HEK293 (cell line): Measurements from ENCODE around the gene SIX3.

Experiments
- CTCF ChIA-PET: fragments of 350-600 bp; formaldehyde crosslinking; extraction: SDS; loops from one replicate; lab custom pipeline; 2021; ENCODE audit warnings: antibody characterized with exemption; lab: Yijun Ruan, JAX
- POLR2A ChIA-PET: fragments of 300-600 bp; formaldehyde crosslinking; extraction: SDS; loops from one replicate; lab custom pipeline; 2020; ENCODE audit warnings: antibody characterized with exemption, inconsistent platforms; lab: Yijun Ruan, JAX
- H3K27ac ChIP-seq: fragments of 200-500 bp; sonication (Bioruptor generic); 2 replicates; pipeline ENCODE4 v1.5.1; 2014; ENCODE audit warnings: low read depth, low read length, control low read depth, inconsistent platforms; ENCODE audit errors: extremely low read depth
- H3K36me3 ChIP-seq, 2 experiments: fragments of 200-500 bp in 1 of 2; sonication (Bioruptor generic) in 1 of 2; 1 replicate in 1 of 2; 2 replicates in 1 of 2; pipeline ENCODE4 v1.5.1; 2014 to 2017; ENCODE audit warnings: inconsistent platforms in 2 of 2, low read length in 2 of 2; ENCODE audit not compliant: control insufficient read depth in 2 of 2, insufficient read depth in 1 of 2
- H3K4me1 ChIP-seq: fragments of 200-500 bp; sonication (Bioruptor generic); 2 replicates; pipeline ENCODE4 v1.5.1; 2014; ENCODE audit warnings: mild to moderate bottlenecking, low read length, inconsistent platforms; ENCODE audit not compliant: control insufficient read depth, insufficient read depth
- H3K4me3 ChIP-seq: 2 replicates; pipeline ENCODE4 v1.5.1; 2011; ENCODE audit warnings: low read depth, mild to moderate bottlenecking, control low read depth, low read length, moderate library complexity
- H3K9me3 ChIP-seq: fragments of 200-500 bp; sonication (Bioruptor generic); 2 replicates; pipeline ENCODE4 v1.5.1; 2014; ENCODE audit warnings: low read depth, low read length, inconsistent platforms; ENCODE audit not compliant: control insufficient read depth, insufficient read depth
- BCL11A ChIP-seq: fragments of 450-650 bp; formaldehyde crosslinking; IDR thresholded peaks from 2 replicates; pipeline ENCODE4 v1.5.1; 2016; ENCODE audit warnings: low read depth, missing biosample characterization, missing genetic modification characterization
- ZNF146 ChIP-seq: fragments of 450-650 bp; formaldehyde crosslinking; IDR thresholded peaks from 2 replicates; pipeline ENCODE4 v1.5.1; 2016; ENCODE audit warnings: missing biosample characterization, missing genetic modification characterization
- ZNF202 ChIP-seq: fragments of 450-650 bp; formaldehyde crosslinking; IDR thresholded peaks from 2 replicates; pipeline ENCODE4 v1.5.1; 2016; ENCODE audit warnings: missing biosample characterization, missing genetic modification characterization, borderline replicate concordance
- ZNF214 ChIP-seq: fragments of 450-650 bp; formaldehyde crosslinking; IDR thresholded peaks from 2 replicates; pipeline ENCODE4 v1.5.1; 2017; ENCODE audit warnings: missing biosample characterization, mild to moderate bottlenecking, missing genetic modification characterization, borderline replicate concordance
- ZNF239 ChIP-seq: fragments of 450-650 bp; formaldehyde crosslinking; IDR thresholded peaks from 2 replicates; pipeline ENCODE4 v1.5.1; 2016; ENCODE audit warnings: missing biosample characterization, missing genetic modification characterization
- ZNF335 ChIP-seq: fragments of 450-650 bp; formaldehyde crosslinking; conservative IDR thresholded peaks from 2 replicates; pipeline ENCODE4 v1.5.1; 2016; ENCODE audit warnings: missing biosample characterization, missing genetic modification characterization
- ZNF510 ChIP-seq: fragments of 450-650 bp; formaldehyde crosslinking; IDR thresholded peaks from 2 replicates; pipeline ENCODE4 v1.5.1; 2018; ENCODE audit warnings: mild to moderate bottlenecking, missing genetic modification characterization, missing biosample characterization; ENCODE audit not compliant: insufficient replicate concordance
- ZNF530 ChIP-seq: fragments of 450-650 bp; formaldehyde crosslinking; IDR thresholded peaks from 2 replicates; pipeline ENCODE4 v1.5.1; 2016; ENCODE audit warnings: low read depth, missing biosample characterization, missing genetic modification characterization
- ZNF558 ChIP-seq: fragments of 450-650 bp; formaldehyde crosslinking; IDR thresholded peaks from 2 replicates; pipeline ENCODE4 v1.5.1; 2016; ENCODE audit warnings: missing biosample characterization, missing genetic modification characterization
- ZNF561 ChIP-seq: fragments of 450-650 bp; IDR thresholded peaks from 2 replicates; pipeline ENCODE4 v1.5.1; 2018; ENCODE audit warnings: missing biosample characterization, missing genetic modification characterization, borderline replicate concordance
- ZNF585B ChIP-seq: fragments of 450-650 bp; formaldehyde crosslinking; IDR thresholded peaks from 2 replicates; pipeline ENCODE4 v1.5.1; 2016; ENCODE audit warnings: missing biosample characterization, missing genetic modification characterization
- ZNF654 ChIP-seq: fragments of 450-650 bp; formaldehyde crosslinking; IDR thresholded peaks from 2 replicates; pipeline ENCODE4 v1.5.1; 2016; ENCODE audit warnings: low read depth, missing biosample characterization, missing genetic modification characterization
- ZNF768 ChIP-seq: fragments of 450-650 bp; formaldehyde crosslinking; IDR thresholded peaks from 2 replicates; pipeline ENCODE4 v1.5.1; 2018; ENCODE audit warnings: missing biosample characterization, mild to moderate bottlenecking, missing genetic modification characterization
- ZNF791 ChIP-seq: fragments of 450-650 bp; formaldehyde crosslinking; IDR thresholded peaks from 2 replicates; pipeline ENCODE4 v1.5.1; 2016; ENCODE audit warnings: missing biosample characterization, missing genetic modification characterization
- ZNF830 ChIP-seq: fragments of 450-650 bp; IDR thresholded peaks from 2 replicates; pipeline ENCODE4 v1.5.0; 2018; ENCODE audit warnings: missing biosample characterization, missing genetic modification characterization, low read depth, mild to moderate bottlenecking, moderate library complexity
- TF ChIP-seq, protein P1 (sequence below): fragments of 450-650 bp; formaldehyde crosslinking; IDR thresholded peaks from 2 replicates; pipeline ENCODE4 v1.5.1; 2016; ENCODE audit warnings: missing biosample characterization, missing genetic modification characterization
- TF ChIP-seq, protein P2 (sequence below): fragments of 450-650 bp; formaldehyde crosslinking; conservative IDR thresholded peaks from 2 replicates; pipeline ENCODE4 v1.5.1; 2016; ENCODE audit warnings: low read depth, missing biosample characterization, missing genetic modification characterization
- TF ChIP-seq, protein P3 (sequence below): fragments of 450-650 bp; formaldehyde crosslinking; IDR thresholded peaks from 2 replicates; pipeline ENCODE4 v1.5.1; 2016; ENCODE audit warnings: missing biosample characterization, missing genetic modification characterization, borderline replicate concordance
- TF ChIP-seq, protein P4 (sequence below): fragments of 450-650 bp; formaldehyde crosslinking; IDR thresholded peaks from 2 replicates; pipeline ENCODE4 v1.5.1; 2016; ENCODE audit warnings: missing biosample characterization, missing genetic modification characterization
- TF ChIP-seq, protein P5 (sequence below): fragments of 450-650 bp; formaldehyde crosslinking; IDR thresholded peaks from 2 replicates; pipeline ENCODE4 v1.5.1; 2016; ENCODE audit warnings: missing biosample characterization, missing genetic modification characterization
- TF ChIP-seq, protein P6 (sequence below): fragments of 450-650 bp; IDR thresholded peaks from 2 replicates; pipeline ENCODE4 v1.5.1; 2018; ENCODE audit warnings: missing biosample characterization, mild to moderate bottlenecking, missing genetic modification characterization

The SIX3 gene

DNA sequence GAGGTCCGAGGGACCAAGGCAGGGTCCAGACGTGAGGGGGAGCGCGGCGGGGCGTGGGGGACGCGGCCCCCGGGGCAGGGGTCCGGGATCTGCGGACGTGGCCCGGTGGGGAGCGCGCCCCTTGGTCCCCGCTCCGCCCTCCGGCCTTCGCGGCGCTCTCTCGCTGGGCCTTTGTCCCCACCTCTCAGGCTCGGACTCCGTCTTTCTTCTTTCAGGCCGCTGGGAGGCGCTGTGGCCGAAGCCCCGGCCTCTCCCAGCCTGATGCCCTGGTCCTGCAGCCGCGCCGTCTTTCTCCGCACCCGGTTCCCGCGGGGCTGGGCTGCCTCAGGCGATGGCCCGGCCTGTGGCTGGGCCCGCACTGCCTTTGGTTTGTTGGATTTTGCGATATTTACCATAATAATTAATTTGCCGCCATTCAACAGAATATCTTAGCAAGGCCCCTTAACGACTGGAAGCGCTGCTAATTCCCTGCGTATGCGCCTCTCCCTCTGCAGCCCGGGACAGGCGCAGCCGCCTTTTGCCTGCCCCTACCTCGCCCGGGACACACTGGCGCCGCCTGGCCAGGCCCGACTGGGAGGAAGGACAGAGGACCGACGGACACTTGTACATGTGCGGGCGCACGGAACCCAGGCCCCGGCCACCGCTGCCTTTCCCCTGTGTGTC, 10.8 kb downstream of the SIX3 start:
- TF ChIP-seq ZNF146 (tag by site-specific recombination) (no peak), ZNF561 (tag by site-specific recombination) (no peak), ZNF239 (tag by site-specific recombination) (no peak), ZNF654 (peak; percentile 4; the same call in 1 of the 2 replicates), ZNF791 (tag by site-specific recombination) (no peak), ZNF335 (peak; percentile 70; the same call in 1 of the 2 replicates), ZNF214 (tag by site-specific recombination) (no peak), ZNF830 (no peak)
- TF ChIP-seq, protein P1, sequence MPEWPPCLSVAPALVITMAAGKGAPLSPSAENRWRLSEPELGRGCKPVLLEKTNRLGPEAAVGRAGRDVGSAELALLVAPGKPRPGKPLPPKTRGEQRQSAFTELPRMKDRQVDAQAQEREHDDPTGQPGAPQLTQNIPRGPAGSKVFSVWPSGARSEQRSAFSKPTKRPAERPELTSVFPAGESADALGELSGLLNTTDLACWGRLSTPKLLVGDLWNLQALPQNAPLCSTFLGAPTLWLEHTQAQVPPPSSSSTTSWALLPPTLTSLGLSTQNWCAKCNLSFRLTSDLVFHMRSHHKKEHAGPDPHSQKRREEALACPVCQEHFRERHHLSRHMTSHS (tag by site-specific recombination), result no peak
- TF ChIP-seq, protein P2, sequence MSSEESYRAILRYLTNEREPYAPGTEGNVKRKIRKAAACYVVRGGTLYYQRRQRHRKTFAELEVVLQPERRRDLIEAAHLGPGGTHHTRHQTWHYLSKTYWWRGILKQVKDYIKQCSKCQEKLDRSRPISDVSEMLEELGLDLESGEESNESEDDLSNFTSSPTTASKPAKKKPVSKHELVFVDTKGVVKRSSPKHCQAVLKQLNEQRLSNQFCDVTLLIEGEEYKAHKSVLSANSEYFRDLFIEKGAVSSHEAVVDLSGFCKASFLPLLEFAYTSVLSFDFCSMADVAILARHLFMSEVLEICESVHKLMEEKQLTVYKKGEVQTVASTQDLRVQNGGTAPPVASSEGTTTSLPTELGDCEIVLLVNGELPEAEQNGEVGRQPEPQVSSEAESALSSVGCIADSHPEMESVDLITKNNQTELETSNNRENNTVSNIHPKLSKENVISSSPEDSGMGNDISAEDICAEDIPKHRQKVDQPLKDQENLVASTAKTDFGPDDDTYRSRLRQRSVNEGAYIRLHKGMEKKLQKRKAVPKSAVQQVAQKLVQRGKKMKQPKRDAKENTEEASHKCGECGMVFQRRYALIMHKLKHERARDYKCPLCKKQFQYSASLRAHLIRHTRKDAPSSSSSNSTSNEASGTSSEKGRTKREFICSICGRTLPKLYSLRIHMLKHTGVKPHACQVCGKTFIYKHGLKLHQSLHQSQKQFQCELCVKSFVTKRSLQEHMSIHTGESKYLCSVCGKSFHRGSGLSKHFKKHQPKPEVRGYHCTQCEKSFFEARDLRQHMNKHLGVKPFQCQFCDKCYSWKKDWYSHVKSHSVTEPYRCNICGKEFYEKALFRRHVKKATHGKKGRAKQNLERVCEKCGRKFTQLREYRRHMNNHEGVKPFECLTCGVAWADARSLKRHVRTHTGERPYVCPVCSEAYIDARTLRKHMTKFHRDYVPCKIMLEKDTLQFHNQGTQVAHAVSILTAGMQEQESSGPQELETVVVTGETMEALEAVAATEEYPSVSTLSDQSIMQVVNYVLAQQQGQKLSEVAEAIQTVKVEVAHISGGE, result no peak
- TF ChIP-seq, protein P3, sequence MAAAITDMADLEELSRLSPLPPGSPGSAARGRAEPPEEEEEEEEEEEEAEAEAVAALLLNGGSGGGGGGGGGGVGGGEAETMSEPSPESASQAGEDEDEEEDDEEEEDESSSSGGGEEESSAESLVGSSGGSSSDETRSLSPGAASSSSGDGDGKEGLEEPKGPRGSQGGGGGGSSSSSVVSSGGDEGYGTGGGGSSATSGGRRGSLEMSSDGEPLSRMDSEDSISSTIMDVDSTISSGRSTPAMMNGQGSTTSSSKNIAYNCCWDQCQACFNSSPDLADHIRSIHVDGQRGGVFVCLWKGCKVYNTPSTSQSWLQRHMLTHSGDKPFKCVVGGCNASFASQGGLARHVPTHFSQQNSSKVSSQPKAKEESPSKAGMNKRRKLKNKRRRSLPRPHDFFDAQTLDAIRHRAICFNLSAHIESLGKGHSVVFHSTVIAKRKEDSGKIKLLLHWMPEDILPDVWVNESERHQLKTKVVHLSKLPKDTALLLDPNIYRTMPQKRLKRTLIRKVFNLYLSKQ, result no peak
- TF ChIP-seq, protein P4, sequence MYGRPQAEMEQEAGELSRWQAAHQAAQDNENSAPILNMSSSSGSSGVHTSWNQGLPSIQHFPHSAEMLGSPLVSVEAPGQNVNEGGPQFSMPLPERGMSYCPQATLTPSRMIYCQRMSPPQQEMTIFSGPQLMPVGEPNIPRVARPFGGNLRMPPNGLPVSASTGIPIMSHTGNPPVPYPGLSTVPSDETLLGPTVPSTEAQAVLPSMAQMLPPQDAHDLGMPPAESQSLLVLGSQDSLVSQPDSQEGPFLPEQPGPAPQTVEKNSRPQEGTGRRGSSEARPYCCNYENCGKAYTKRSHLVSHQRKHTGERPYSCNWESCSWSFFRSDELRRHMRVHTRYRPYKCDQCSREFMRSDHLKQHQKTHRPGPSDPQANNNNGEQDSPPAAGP (tag by site-specific recombination), result no peak
- TF ChIP-seq, all 188 proteins: peak for 2
- ChIA-PET CTCF (interaction anchor here (0.6 to 0.7 kb wide), 3 partner anchors 456 to 1233 kb away, joined by 3 to 5 read pairs (median 3); no protein-coding TSS in a partner anchor), POLR2A (no interaction called here)
- no peak overlapping the region for H3K27ac ChIP-seq
- peaks cover 3% of the 10 kb centered on the region for H3K4me1 ChIP-seq
- H3K4me3 ChIP-seq, result no peak overlapping the region
- no peaks in the 10 kb centered on the region for H3K9me3 ChIP-seq
- no peaks in the 10 kb centered on the region for H3K36me3 ChIP-seq

DNA sequence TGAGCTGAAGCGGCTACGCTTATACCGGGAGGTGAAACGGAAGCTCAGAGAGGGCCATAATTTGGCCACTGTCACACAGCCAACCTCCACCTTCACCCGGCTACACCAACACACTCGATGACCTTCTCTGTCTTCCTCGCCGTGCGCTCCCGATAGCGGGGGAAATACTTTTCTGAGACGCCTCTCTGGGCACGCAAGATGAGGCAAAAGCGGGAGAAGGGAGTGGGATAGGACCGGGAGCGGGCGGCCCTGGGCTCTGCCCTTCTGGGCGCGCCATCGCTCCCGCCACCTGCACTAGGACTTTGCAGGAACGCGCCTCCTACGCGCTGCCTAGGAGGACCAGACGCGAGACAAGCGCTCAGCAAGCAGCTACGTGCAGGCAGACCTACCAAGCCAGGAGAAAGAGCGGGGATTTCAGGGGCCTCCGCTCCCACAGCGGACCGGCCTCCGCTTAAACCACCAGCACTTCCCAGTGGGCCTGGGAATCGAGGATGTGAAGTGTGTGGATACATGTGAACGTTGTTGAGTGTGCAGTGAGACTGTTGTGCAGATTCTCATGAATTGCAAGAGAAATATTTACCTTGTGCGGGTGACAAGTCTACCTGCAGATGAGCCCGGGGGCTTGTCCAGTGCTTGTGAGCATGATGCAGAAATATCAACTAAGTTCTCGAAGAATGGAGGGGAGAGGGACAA, 11.4 kb downstream of the SIX3 start:
- Histone ChIP-seq H3K4me1 (peaks cover 3% of the 10 kb centered on the region), H3K36me3 (no peaks in the 10 kb centered on the region), H3K9me3 (no peaks in the 10 kb centered on the region), H3K27ac (no peak overlapping the region), H3K4me3 (no peak overlapping the region)
- TF ChIP-seq ZNF585B (tag by site-specific recombination) (no peak), ZNF768 (tag by site-specific recombination) (no peak), ZNF530 (tag by site-specific recombination) (no peak), ZNF558 (no peak), ZNF202 (tag by site-specific recombination) (no peak), ZNF510 (tag by site-specific recombination) (no peak), BCL11A (tag by site-specific recombination) (no peak)
- TF ChIP-seq, protein P5, sequence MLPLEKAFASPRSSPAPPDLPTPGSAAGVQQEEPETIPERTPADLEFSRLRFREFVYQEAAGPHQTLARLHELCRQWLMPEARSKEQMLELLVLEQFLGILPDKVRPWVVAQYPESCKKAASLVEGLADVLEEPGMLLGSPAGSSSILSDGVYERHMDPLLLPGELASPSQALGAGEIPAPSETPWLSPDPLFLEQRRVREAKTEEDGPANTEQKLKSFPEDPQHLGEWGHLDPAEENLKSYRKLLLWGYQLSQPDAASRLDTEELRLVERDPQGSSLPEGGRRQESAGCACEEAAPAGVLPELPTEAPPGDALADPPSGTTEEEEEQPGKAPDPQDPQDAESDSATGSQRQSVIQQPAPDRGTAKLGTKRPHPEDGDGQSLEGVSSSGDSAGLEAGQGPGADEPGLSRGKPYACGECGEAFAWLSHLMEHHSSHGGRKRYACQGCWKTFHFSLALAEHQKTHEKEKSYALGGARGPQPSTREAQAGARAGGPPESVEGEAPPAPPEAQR (tag by site-specific recombination), result no peak
- TF ChIP-seq, protein P6, sequence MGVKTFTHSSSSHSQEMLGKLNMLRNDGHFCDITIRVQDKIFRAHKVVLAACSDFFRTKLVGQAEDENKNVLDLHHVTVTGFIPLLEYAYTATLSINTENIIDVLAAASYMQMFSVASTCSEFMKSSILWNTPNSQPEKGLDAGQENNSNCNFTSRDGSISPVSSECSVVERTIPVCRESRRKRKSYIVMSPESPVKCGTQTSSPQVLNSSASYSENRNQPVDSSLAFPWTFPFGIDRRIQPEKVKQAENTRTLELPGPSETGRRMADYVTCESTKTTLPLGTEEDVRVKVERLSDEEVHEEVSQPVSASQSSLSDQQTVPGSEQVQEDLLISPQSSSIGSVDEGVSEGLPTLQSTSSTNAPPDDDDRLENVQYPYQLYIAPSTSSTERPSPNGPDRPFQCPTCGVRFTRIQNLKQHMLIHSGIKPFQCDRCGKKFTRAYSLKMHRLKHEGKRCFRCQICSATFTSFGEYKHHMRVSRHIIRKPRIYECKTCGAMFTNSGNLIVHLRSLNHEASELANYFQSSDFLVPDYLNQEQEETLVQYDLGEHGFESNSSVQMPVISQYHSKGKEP (tag by site-specific recombination), result no peak
- ChIA-PET CTCF (interaction anchor here (0.6 kb wide), 2 partner anchors 457 to 492 kb away, joined by 3 to 5 read pairs; no protein-coding TSS in a partner anchor), POLR2A (no interaction called here)
